Hematopoietic multipotent progenitor cell (in vitro differentiated cells): Measurements from ENCODE around the gene BIN2. TPM values are rescaled to one million over a fixed set of nuclear protein-coding genes. Genes with fewer than 3 reads are reported as not detected.
"Not testable (repeated sequence)": the region's sequence is repeated elsewhere in the genome, so short reads cannot be mapped to it uniquely, and the experiment has no call there.

Source experiments
- DNase-seq, 3 donors: peaks; one replicate each; pipeline ENCODE4 v3.0.0-alpha.2; 2011 to 2015; ENCODE audit warnings: low read depth in 2 of 3, low spot score in 2 of 3
- total RNA-seq: library from RNA; depleted of rRNA; stranded (reverse); fragments of >200 nt; gene quantifications from one replicate; pipeline ENCODE4 v1.2.3, GENCODE V29; 2012

BIN2 gene
- total RNA-seq, 1 donor = 36.1 TPM

DNA sequence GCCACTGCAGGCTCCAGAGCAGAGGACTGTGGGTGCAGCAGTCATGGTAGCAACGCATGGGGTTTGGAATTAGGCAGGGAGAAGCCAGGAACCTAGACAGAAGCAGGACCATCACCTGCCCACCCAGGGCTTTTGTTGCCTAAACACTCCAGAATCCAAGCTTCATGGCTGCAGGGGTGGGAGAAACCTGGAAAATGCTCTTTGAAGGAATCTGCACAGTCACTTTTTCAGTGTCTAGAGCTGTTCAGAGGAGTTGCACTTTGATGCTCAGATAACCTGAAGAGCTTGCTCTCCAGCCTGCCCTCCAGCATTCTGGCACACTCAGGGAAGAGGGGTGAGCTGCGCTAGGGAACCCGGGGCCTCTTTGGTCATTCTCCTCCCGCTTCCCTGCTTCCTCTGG lies 24.1 kb upstream of the BIN2 start:
- no peak for DNase-seq

DNA sequence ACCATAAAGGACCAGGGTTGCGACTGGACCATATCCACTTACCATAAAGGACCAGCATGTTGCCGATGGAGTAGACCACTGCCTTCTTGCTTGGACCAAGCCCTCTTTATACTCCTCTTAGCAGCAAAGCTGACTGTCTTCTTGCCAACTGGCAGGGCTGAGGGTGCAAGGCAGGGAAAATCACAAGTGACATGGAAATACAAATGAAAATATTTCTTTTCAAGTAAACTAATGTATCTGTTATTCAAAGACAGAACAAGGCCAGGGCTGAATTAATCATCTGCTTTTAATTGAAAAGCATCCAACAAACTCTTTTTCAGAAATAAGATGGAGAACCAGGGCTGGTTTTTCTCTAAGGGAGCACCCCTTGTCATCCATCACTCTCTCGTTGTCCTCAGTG lies 22.6 kb upstream of the BIN2 start, which contains the start of gene CELA1:
Gene CELA1, minus strand, starts transcription at position 99 of the 400 bp plus-strand sequence. Its CDS starts 41 bp downstream, at position 58.
- DNase-seq = no peak

DNA sequence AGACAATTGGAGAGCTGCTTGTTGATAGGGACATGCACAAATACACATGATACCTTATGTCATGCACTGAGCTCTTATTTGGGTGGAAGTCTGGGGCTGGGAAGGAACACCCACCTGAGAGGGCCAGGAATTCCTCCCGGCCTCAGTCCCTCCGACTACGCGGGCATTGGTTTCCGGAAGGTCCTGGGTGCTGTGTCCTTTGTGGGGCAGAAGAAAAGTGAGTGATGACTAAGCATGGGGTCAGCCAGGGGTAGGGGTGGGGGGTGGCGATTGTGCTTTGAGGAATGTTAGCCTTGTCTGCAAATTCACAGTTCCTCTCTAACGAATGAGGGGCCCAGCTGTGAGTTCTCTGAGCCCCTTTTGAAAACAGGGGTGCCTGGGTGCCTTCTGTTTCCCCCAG lies 21.7 kb upstream of the BIN2 start:
- no peak for DNase-seq

DNA sequence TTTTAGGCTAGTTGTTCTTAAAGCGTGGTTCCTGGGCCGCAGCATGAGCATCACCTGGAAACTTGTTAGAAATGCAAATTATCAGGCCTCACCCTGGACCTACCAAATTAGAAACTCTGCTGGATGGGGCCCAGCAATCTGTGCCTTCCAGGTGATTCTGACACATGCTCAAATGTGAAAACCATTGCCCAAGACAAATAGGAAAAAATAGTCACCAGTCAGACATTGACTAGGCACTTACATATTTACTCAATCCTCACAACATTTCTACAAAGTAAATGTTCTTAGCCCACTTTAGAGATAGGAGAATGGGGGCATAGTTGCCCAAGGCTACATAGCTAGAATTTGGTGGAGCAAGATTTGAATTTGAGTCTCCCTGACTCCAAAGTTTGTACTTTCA lies 19.2 kb upstream of the BIN2 start:
- DNase-seq = no peak

DNA sequence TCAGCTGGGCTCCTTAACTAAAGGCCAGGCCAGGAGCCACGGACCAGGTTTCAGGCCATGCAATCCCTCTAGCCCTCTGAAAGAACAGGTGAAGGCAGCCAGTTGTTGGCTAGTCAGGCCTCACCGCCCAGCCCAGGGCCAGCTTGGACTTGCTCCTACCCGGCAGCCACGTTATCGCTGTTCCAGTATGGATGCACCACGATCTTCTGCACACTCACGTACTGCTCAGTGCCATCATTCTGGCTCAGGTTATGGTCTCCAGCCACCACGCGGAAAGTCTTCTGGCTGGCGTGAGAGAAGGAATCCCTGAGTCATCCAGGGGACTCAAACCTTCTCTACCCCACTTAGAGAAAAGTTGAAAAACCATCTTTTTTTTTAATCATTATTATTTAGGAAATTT lies 18.4 kb upstream of the BIN2 start:
- DNase-seq = no peak

DNA sequence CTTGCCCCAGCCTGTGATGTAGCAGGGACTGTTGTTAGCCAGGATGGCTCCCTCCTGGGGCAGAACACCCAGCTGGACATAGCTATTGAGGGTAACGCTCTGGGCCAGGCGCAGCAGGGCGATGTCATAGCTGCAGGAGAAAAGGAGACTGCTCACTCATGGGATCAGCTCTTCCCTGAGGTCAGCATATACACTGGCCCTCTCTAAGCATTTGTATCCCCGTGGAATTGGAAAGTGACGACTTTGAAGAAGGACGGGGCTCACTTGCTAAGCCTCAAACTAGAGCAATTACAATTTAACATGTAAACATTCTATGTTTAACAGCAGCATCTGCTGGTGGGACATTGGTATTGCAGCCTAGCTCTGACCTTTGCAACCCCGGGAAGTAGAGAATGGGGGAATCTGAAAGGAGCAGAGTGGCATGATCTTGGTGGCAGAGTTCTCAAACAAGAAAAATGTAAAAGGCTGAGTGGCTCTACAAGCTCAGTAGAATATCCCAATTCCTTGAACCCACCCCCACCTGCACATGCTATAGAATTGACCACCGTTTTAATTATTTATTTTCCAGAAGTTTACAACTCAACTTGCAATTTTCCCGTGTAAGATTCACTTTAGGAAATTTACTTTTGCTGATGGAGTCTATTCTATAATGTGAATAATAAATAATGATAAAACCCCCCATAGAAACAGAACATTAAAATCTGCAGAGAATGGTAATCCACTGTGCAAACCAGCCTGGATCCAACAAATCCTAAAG lies 17.5 kb upstream of the BIN2 start:
- peak; percentile 52 to 84 (median 71) for DNase-seq

DNA sequence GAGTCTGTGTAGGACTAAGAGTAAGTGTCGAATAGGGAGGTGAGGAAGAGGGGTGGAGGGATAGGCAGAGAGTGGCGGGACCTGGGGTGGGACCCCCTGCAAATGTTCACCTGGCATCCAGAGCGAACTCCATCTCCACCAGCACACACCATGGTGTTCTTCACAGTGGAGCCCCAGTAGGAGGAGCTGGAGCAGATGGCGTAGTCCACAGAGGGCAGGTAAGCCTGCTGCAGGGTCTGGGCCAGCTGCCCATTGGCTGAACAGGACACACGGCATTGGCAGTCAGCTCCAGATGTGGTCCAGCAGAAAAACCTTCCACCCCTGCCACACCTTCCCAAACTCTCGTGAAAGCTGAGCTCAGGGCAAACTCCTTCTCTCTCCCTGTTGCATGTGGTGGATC lies 15.8 kb upstream of the BIN2 start:
- no peak for DNase-seq

DNA sequence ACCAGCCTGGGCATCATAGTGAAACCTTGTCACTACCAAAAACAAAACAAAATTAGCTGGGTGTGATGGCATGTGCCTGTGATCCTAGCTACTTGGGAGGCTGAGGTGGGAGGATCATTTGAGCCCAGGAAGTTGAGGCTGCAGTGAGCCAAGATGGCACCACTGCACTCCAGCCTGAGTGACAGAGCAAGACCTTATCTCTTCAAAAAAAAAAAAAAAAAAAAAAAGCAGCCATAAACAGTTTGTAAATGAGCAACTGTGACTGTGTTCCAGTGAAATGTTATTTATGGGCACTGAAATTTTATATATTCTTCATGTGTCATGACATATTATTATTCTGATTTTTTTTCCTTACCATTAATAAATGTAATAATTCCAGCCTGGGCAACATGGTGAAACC lies 13.4 kb upstream of the BIN2 start:
- DNase-seq = not testable (repeated sequence)

DNA sequence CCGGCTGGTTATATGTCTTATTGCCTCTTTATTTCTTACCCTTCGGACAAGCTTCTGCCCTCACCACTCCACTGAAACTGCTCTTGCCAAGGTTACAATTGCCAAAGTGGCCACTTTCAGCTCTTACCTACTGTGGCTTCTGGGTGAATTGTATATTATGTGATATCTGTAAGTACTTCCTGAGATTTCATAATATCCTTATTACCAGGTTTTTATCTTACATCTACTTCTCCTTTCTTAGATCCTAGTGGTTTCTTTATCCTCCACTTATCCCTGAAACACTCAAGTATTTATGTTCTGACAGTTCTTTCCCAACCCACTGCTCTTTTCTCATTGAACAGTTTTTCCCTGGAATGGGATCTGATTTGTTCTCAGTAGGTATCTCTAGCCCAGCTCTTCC lies 12.0 kb upstream of the BIN2 start:
- DNase-seq = peak in 1 of 3 donors; percentile 34

DNA sequence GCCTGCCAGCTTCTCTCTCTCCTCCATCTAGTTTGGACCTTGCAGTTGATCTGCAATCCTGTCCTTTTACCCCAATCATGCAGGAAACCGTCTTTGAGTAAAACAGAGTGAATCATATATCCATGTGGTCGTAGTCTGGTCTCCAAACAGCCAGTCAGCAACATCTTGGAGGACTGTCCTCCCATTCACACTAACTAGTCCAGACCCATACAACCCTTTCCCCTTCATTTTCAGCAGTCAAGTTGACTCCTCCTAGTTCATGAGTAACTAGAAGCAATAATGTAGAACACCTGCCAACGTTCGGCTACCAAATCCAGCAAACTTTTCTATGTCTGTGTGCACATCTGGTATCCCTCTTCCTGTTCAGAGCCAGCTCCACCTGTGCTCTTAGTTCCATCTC lies 10.8 kb upstream of the BIN2 start:
- no peak for DNase-seq

DNA sequence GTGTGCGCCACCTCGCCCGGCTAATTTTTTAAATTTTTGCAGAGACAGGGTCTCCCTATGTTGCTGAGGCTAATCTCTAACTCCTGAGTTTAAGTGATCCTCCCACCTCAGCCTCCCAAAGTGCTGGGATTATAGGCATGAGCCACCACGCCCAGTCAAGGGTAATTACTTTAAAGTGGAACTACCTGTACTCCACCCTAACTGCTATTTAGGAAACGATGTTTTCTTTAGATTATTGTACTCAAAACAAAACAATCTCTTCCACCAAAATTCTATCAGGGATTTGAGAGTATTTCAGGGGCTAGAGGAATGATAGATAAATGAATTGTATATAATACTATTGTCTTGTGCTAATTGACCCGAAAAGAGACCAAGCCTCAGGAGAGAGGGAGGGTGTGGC lies 9.6 kb upstream of the BIN2 start:
- DNase-seq = no peak

DNA sequence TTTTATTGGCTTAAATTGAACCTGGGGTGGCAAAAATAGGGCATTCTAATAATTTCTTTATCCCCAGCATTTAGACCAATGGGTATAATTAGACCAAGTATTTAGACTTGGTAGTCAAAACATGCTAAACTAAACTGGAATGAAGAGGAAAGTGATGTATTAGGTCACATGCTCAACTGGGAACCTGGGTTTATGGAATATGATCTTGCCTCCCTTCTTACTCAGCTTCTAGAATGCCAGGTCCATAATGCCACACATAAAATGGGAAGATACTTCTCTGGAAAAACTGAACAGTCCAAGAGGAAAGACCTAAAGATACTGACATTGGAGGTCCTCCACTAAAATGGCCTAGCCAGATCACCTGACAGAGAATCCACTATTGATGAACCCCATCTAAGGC lies 6.2 kb upstream of the BIN2 start:
- DNase-seq = no peak

DNA sequence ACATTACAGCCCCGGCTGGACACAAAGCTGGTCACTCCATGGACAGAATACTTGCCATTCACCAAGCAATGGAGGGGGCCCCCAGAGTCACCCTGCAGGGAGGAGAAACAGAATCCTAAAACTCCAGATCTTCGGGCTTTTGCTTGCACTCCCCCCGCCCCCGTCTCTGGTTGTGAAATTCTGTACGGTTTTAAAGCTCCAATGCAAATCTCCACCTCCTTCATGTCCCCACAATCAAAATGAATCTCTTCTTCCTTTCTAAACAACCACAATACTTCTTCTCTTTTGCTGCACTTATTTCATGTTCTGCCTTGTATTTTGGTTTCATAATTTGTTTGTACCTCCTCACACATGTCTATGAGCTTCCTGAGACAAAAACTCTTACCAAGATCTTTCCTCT lies 5.8 kb upstream of the BIN2 start:
- peak in 1 of 3 donors; percentile 42 for DNase-seq

DNA sequence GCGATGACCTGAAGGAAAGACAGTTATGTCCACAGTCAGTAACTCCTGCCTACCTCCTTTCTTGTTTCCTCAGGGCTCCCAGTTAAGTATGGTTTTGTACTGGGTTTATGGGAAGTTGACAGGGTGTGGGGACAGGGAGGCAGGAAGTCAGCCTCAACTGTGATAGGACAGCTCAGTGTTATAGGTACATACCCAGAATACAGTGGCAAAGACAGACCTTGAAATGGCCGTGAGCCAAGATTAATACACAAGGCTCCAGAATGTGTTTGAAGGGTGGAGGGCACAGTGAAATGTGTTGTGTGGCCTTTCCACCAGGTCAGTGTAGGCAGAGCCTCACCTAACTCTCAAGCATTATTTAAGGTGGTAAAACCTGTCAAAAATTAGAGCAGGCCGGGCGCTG lies 4.6 kb upstream of the BIN2 start:
- DNase-seq = no peak

DNA sequence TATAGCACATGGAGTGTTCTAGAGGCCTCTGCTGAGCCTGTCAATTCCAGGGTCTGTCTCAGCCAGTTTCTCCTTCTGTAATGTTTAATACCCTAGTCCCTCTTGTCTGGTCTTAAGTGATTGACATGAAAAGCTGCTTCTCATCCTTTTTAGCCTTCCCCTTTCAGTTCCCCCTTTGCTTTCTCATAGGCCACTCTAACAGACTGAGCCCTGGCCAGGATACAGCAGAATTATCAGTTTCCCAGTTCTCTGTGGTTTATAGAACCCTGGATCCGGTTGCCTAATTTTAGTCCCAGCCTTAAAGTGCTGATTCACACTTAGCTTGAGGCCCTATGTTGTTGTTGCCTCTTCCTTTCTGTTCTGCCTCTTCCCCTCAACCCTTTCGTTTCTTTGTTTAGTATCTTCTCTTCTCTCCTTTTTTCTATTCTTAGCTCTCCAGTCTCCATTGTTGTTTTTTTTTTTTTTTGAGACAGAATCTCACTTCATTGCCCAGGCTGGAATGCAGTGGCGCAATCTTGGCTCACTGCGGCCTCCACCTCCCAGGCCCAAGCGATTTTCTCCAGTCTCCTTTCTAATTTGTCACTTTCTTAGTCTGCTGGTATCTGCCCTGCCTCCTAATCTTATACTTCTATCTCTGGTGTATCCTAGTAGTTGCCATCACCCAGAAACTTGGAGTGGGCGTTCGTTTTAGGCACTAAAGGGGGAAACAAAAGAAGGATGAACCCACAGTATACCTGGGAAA lies 2.9 kb upstream of the BIN2 start:
- peak in 2 of 3 donors; percentile 83 to 91 for DNase-seq

DNA sequence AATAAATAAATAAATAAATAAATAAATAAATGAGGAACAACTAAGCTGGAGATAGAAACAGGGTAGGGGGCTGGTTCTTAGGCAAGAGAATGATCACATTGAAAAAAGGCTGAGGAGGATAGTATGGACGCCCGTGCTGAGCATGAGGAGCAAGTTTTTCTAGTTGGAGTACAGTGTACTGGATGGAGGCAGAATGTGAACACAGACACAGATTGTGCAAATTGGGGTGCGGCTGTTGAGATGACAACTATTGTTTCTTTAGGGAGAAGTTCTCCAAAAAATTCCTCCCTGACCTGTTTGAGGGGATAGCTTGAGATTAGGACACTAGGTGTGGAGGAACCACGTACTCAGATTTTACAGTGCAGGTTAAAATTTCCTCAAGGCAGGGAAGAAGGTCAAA lies 979 bp upstream of the BIN2 start:
- no peak for DNase-seq

DNA sequence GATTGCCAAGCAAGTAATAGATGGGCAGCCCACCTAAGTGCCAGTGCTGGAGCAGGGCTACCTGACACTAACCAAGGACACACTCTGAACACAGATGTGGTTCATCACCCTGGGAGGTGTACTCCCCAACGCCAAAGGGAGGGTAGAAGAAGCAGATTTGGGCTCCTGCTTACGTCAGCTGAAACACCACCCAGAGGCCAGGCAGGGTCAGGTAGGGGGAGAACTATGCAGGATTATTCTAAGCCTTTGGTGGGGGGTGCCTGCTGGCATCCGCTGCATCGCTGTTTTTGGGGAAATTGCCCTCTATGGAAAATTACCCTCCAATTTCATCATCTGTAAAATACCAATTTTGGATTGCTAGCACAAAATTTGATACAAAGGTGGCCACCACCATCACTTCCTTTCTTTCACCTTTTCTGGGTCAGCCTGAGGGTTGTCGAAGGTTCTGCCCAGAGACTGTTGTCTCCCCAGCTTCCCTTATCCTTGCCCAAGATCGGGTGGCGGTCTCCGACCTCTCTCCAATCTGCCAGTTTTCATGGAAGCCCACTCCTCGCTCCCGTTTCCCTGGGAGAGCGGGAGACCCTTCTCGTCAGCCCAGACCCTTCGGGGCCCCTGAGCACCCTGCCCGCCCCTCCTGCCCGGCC lies 535 bp downstream of the BIN2 start:
- DNase-seq = peak in 2 of 3 donors; percentile 35

DNA sequence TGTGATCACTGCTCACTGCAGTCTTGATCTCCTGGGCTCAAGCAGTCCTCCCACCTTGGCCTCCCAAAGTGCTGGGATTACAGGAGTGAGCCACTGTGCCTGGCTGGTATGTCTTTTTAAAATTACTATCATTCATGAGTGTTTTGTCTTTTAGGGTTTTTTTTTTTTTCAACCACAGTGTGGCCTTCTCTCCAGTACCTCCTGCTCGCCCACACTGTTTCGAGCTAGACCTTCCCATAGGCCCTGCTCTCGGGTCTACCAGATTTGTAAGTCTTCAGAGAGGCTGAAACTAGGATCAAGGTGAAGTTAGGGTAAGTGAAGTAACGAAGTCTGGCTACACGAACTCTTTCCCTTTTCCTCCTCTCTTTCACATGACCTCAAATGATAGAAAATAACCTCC lies 1.5 kb downstream of the BIN2 start:
- DNase-seq = no peak

DNA sequence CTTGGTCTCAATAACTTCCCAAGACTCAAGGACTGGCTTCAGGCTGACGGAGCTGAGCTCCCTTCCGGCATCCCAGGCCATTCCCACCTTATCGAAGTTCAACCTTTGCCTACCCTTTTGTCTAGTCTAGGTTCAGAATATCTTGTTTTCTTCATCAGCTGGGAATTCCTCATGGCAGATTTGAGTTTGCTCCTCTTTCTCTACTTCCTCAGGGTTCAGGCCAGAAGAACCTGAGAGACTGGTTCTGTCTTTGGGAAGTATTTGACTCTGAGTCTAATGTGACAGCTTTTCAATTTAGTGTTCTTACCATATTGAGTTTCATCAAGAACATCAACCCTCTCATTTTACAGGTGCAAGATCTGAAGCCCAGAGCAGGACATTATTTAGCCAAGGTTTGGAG lies 2.1 kb downstream of the BIN2 start:
- DNase-seq = no peak

DNA sequence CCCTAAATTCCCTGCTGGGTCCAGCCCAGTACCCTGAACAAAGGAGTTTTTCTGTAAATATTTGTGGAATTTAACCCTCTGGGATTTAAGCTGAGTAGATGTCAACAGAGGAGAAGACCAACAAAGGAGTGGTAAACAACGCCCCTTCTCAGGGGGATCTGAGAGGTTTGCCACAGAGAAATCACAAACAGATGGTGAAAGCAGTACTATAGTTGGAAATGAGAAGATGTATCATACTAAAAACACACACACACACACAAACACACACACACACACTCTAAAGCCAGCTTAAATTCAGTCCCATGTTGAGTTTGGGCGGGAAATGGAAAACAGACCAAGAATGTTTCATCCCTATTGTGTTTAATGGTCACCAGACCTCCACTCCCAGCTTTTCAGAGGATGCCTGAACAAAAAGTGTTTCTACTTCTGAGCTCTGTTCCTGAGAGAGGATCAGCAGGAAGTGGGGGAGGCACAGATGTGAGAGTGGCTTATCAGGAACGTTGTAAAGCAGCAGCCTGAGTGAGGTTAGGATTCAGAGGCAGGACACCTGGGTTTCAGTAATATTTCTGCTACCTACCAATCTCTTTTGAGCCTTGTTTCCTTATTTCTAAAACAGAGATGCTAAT lies 3.2 kb downstream of the BIN2 start:
- DNase-seq = peak in 1 of 3 donors; percentile 50

DNA sequence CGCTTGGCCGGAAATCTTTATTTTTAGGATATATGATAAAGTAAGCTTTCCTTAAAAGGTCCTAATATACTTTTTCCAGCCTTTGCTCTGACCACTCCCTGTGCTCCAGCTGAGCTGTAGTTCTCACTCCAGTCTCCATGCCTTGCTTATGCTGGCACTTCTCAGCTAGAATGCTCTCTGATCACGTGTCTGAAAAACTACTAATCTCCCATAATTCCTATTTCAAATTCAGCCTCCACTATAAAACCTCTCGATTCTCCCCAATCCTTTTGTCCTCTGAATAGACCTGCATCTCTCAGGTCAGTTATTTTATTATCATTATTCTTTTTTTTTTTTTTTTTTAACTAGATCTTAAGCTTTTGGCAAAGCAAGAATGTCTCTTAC lies 3.7 kb downstream of the BIN2 start:
- DNase-seq = no peak
